Measurements from ENCODE around the gene SETD1B.

Gene SETD1B

GRCh38 chr12:121792607-121793439 lies 11.0 kb upstream of the SETD1B start:
- TF ChIP-seq, protein P1, sequence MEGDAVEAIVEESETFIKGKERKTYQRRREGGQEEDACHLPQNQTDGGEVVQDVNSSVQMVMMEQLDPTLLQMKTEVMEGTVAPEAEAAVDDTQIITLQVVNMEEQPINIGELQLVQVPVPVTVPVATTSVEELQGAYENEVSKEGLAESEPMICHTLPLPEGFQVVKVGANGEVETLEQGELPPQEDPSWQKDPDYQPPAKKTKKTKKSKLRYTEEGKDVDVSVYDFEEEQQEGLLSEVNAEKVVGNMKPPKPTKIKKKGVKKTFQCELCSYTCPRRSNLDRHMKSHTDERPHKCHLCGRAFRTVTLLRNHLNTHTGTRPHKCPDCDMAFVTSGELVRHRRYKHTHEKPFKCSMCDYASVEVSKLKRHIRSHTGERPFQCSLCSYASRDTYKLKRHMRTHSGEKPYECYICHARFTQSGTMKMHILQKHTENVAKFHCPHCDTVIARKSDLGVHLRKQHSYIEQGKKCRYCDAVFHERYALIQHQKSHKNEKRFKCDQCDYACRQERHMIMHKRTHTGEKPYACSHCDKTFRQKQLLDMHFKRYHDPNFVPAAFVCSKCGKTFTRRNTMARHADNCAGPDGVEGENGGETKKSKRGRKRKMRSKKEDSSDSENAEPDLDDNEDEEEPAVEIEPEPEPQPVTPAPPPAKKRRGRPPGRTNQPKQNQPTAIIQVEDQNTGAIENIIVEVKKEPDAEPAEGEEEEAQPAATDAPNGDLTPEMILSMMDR (IDR thresholded peaks at IDR 0.05; ENCODE audit: borderline replicate concordance, insufficient read depth, low read depth, low read length), result peak; percentile 13; the same call in 1 of the 2 replicates

GRCh38 chr12:121793440-121793837 lies 10.4 kb upstream of the SETD1B start, which contains the start of gene RHOF:
TSS of gene RHOF (minus strand) at chr12:121793688. CDS start at chr12:121793633, 55 bp downstream.
- peak within 1 kb of the TSS; percentile 95 for H3K4me3 ChIP-seq (ENCODE audit: low read depth, low read length)
- TF ChIP-seq, protein P1 (IDR thresholded peaks at IDR 0.05; ENCODE audit: borderline replicate concordance, insufficient read depth, low read depth, low read length), result no peak

More at GRCh38 chr12:121792607-121793439, 11.0 kb upstream of the SETD1B start:
- H3K4me3 ChIP-seq (ENCODE audit: low read depth, low read length), result peak overlapping the region; percentile 95

DNA sequence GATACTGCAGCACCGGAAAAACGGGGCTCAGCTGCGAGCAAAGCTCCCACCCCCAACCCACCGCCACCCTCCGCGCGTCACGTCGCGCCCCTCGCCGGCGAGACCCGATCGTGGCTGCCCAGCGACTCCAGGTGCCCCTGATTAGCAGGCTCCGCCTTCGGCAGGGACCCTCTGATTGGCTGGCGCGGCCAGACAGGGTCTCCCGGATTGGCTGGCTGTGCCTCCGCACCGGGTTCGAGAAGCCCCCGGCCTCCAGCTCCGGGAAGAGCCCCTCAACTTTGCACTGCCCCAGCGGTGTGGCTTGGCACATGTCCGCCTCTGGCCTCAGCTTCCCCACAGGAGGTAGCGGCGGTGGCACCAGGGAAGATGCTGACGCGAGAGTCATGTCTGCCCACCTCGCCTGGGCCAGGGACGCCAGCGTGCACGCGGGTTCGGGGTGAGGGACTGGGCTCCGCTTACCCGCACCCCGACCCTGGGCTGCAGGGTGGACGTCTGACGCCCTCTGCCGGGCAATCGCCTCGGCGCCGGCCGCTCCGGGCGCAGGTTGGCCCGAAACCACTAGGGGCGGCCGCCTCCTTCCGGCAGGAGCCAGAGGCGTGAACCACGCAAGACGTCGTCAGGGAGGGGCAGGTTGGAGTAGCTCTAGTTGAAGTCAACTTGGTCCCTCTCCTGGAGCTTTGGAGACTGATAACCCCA lies 9.8 kb upstream of the SETD1B start:
- H3K4me3 ChIP-seq (ENCODE audit: low read depth, low read length), result peak overlapping the region; percentile 95
- TF ChIP-seq, protein P1 (IDR thresholded peaks at IDR 0.05; ENCODE audit: borderline replicate concordance, insufficient read depth, low read depth, low read length), result peak; percentile 100

- H3K4me3 ChIP-seq (ENCODE audit: low read depth, low read length), result peak overlapping the region; percentile 17
- TF ChIP-seq, protein P1 (IDR thresholded peaks at IDR 0.05; ENCODE audit: borderline replicate concordance, insufficient read depth, low read depth, low read length), result no peak
Measured at GRCh38 chr12:121794534-121795033, 9.2 kb upstream of the SETD1B start.

- TF ChIP-seq, protein P1 (IDR thresholded peaks at IDR 0.05; ENCODE audit: borderline replicate concordance, insufficient read depth, low read depth, low read length), result peak; percentile 98
- H3K4me3 ChIP-seq (ENCODE audit: low read depth, low read length), result no peak overlapping the region
Measured at GRCh38 chr12:121795034-121795968, 8.5 kb upstream of the SETD1B start.
